Common myeloid progenitor, CD34-positive (primary cell): Measurements from ENCODE around the gene RPL6.
"Not testable (repeated sequence)": the region's sequence is repeated elsewhere in the genome, so short reads cannot be mapped to it uniquely, and the experiment has no call there.

ENCODE experiments used
- CTCF ChIA-PET: fragments of 350-600 bp; sonication (Branson Sonifier 250); formaldehyde crosslinking; loops from one replicate; lab custom pipeline; 2021; ENCODE audit warnings: antibody characterized with exemption; lab: Charles Lee
- POLR2A ChIA-PET: fragments of 350-600 bp; sonication (Branson Sonifier 250); formaldehyde crosslinking; loops from one replicate; lab custom pipeline; 2021; ENCODE audit warnings: antibody characterized with exemption; lab: Charles Lee
- DNase-seq, 3 donors: peaks; one replicate each; pipeline versions ENCODE4 v3.0.0 to v3.0.0-alpha.2; 2013
- H3K27ac ChIP-seq, 2 experiments: 1 replicate in 1 of 2; 2 replicates in 1 of 2; pipeline ENCODE4 v1.7.0; 2013; ENCODE audit warnings: inconsistent platforms in 2 of 2, low read length in 2 of 2, mild to moderate bottlenecking in 2 of 2, low read depth in 1 of 2, moderate library complexity in 1 of 2; ENCODE audit not compliant: severe bottlenecking in 2 of 2, insufficient read depth in 1 of 2, poor library complexity in 1 of 2
- H3K27me3 ChIP-seq, 5 experiments: replicated peaks in 2 of 5; 1 replicate in 3 of 5; 2 replicates in 2 of 5; pipeline versions ENCODE4 v1.6.1 to v1.7.0; 2013; ENCODE audit warnings: low read length in 4 of 5, mild to moderate bottlenecking in 2 of 5, moderate library complexity in 2 of 5, inconsistent platforms in 1 of 5; ENCODE audit not compliant: insufficient read depth in 5 of 5, control insufficient read depth in 4 of 5
- H3K36me3 ChIP-seq, 4 experiments: 1 replicate in 2 of 4; 2 replicates in 2 of 4; pipeline versions ENCODE4 v1.6.1 to v1.7.0; 2013; ENCODE audit warnings: low read length in 3 of 4, control low read depth in 1 of 4, mild to moderate bottlenecking in 1 of 4; ENCODE audit not compliant: control insufficient read depth in 4 of 4, insufficient read depth in 4 of 4
- H3K4me1 ChIP-seq, 4 experiments: 1 replicate in 3 of 4; 2 replicates in 1 of 4; pipeline versions ENCODE4 v1.6.1 to v1.7.1; 2013; ENCODE audit warnings: low read length in 3 of 4, mild to moderate bottlenecking in 3 of 4, control low read depth in 1 of 4, inconsistent platforms in 1 of 4, moderate library complexity in 1 of 4; ENCODE audit not compliant: control insufficient read depth in 4 of 4, insufficient read depth in 4 of 4; ENCODE audit errors: control extremely low read depth in 1 of 4
- H3K4me3 ChIP-seq, 7 experiments: 1 replicate in 4 of 7; 2 replicates in 3 of 7; pipeline versions ENCODE4 v1.5.1 to v1.7.0; 2013; ENCODE audit warnings: mild to moderate bottlenecking in 7 of 7, low read length in 6 of 7, moderate library complexity in 6 of 7, inconsistent platforms in 2 of 7, low read depth in 2 of 7, control low read depth in 1 of 7; ENCODE audit not compliant: insufficient read depth in 4 of 7, control insufficient read depth in 1 of 7; ENCODE audit errors: extremely low read depth in 1 of 7
- H3K9me3 ChIP-seq, 5 experiments: 1 replicate in 4 of 5; 2 replicates in 1 of 5; pipeline versions ENCODE4 v1.6.1 to v1.7.1; 2013; ENCODE audit warnings: low read length in 4 of 5, mild to moderate bottlenecking in 2 of 5, inconsistent platforms in 1 of 5, low read depth in 1 of 5, moderate library complexity in 1 of 5; ENCODE audit not compliant: control insufficient read depth in 4 of 5, insufficient read depth in 2 of 5; ENCODE audit errors: control extremely low read depth in 1 of 5
- WGBS: methylation state at CpG from one replicate; pipeline ENCODE4 v1.1.5; 2013; ENCODE audit not compliant: insufficient coverage; 5-methylcytosine and 5-hydroxymethylcytosine counted together

The RPL6 gene

GRCh38 chr12:112448165-112448564 lies 38.8 kb upstream of the RPL6 start:
- Histone ChIP-seq H3K4me1 (peaks cover 11 to 30% (median 22%) of the 10 kb centered on the region in 4 experiments), H3K36me3 (peaks cover 17 to 33% (median 20%) of the 10 kb centered on the region in 4 experiments)
- DNase-seq, H3K27ac ChIP-seq, POLR2A ChIA-PET, H3K27me3 ChIP-seq, H3K4me3 ChIP-seq, H3K9me3 ChIP-seq: not testable (repeated sequence)
- WGBS = 100% methylated on average over 1 of the region's 2 CpGs
- CTCF ChIA-PET = interaction anchor here (1.5 kb wide), 1 partner anchor 31 kb away, joined by 5 read pairs; no protein-coding TSS in a partner anchor

- Histone ChIP-seq H3K27me3 (no peaks in the 10 kb centered on the region), H3K36me3 (peaks cover 13 to 27% (median 18%) of the 10 kb centered on the region in 4 experiments), H3K27ac (peak overlapping the region in 1 of 2 experiments; percentile 34), H3K9me3 (no peaks in the 10 kb centered on the region), H3K4me3 (peak overlapping the region in 3 of 7 experiments; percentile 15 to 48 (median 30)), H3K4me1 (peaks cover 11 to 30% (median 22%) of the 10 kb centered on the region in 4 experiments)
- CTCF ChIA-PET = interaction anchor here (1.1 to 1.5 kb wide), 3 partner anchors 9 to 30 kb away, joined by 3 to 5 read pairs (median 3); no protein-coding TSS in a partner anchor
- 0% methylated on average over 1 of the region's 3 CpGs for WGBS
- peak; percentile 65 to 83 (median 75) for DNase-seq
- POLR2A ChIA-PET = no interaction called here
These were observed 37.7 kb upstream of the RPL6 start for GRCh38 chr12:112447106-112447505.

GRCh38 chr12:112446008-112446725 lies 36.8 kb upstream of the RPL6 start:
- CTCF ChIA-PET = interaction anchor here (1.5 kb wide), 1 partner anchor 12 kb away, joined by 3 read pairs; no protein-coding TSS in a partner anchor
- POLR2A ChIA-PET = no interaction called here
- 60% methylated on average over 2 of the region's 3 CpGs for WGBS

GRCh38 chr12:112443916-112444315 lies 34.5 kb upstream of the RPL6 start:
- no peaks in the 10 kb centered on the region for H3K27me3 ChIP-seq
- ChIA-PET POLR2A (no interaction called here), CTCF (no interaction called here)
- no peak overlapping the region for H3K27ac ChIP-seq
- 100% methylated on average over 1 of the region's 4 CpGs for WGBS
- peaks cover 0 to 6% (median 3%) of the 10 kb centered on the region in 4 experiments for H3K36me3 ChIP-seq
- H3K4me1 ChIP-seq = peaks cover 11 to 30% (median 22%) of the 10 kb centered on the region in 4 experiments
- no peak overlapping the region for H3K4me3 ChIP-seq
- no peaks in the 10 kb centered on the region for H3K9me3 ChIP-seq
- no peak for DNase-seq

More at GRCh38 chr12:112446008-112446725, 36.8 kb upstream of the RPL6 start:
- H3K4me3 ChIP-seq = peak overlapping the region in 1 of 7 experiments; percentile 38
- peak in 1 of 3 donors; percentile 15 for DNase-seq
- peak overlapping the region in 1 of 2 experiments; percentile 65 for H3K27ac ChIP-seq
- H3K36me3 ChIP-seq = peaks cover 10 to 21% (median 16%) of the 10 kb centered on the region in 4 experiments
- H3K4me1 ChIP-seq = peaks cover 11 to 30% (median 22%) of the 10 kb centered on the region in 4 experiments
- no peaks in the 10 kb centered on the region for H3K27me3 ChIP-seq
- no peaks in the 10 kb centered on the region for H3K9me3 ChIP-seq

- not testable (repeated sequence) for DNase-seq, H3K27me3 ChIP-seq, H3K9me3 ChIP-seq, H3K27ac ChIP-seq, H3K4me1 ChIP-seq, H3K36me3 ChIP-seq, H3K4me3 ChIP-seq
- ChIA-PET CTCF (interaction anchor here (0.6 to 2.8 kb wide), 3 partner anchors 9 to 56 kb away, joined by 3 to 6 read pairs (median 4); no protein-coding TSS in a partner anchor), POLR2A (interaction anchor here (0.5 to 0.6 kb wide), 3 partner anchors 16 to 1813 kb away, joined by 3 to 8 read pairs (median 3); no protein-coding TSS in a partner anchor)
- WGBS = 100% methylated on average over 2 of the region's 9 CpGs
These were observed 31.2 kb upstream of the RPL6 start for GRCh38 chr12:112440653-112441052.

- DNase-seq = no peak
- no peak overlapping the region for H3K27ac ChIP-seq
- H3K36me3 ChIP-seq = peaks cover 0 to 3% (median 0%) of the 10 kb centered on the region in 4 experiments
- ChIA-PET POLR2A (no interaction called here), CTCF (interaction anchor here (2.8 kb wide), 1 partner anchor 10 kb away, joined by 6 read pairs; no protein-coding TSS in a partner anchor)
- H3K4me3 ChIP-seq = no peak overlapping the region
- no peaks in the 10 kb centered on the region for H3K27me3 ChIP-seq
- H3K4me1 ChIP-seq = peaks cover 0 to 4% (median 0%) of the 10 kb centered on the region in 4 experiments
- no peaks in the 10 kb centered on the region for H3K9me3 ChIP-seq
These were observed 30.4 kb upstream of the RPL6 start for GRCh38 chr12:112439769-112440168.

GRCh38 chr12:112438645-112439044 lies 29.2 kb upstream of the RPL6 start:
- DNase-seq, POLR2A ChIA-PET, H3K27me3 ChIP-seq, CTCF ChIA-PET, H3K27ac ChIP-seq, H3K36me3 ChIP-seq, H3K9me3 ChIP-seq, H3K4me1 ChIP-seq, H3K4me3 ChIP-seq: not testable (repeated sequence)
- WGBS = no CpG with 5 or more reads among the region's 1 CpG
